Osteocyte (in vitro differentiated cells): ENCODE measurements around the gene MAEA. TPM values are rescaled to one million over a fixed set of nuclear protein-coding genes. Genes with fewer than 3 reads are reported as not detected.
"Not testable (repeated sequence)": the region's sequence is repeated elsewhere in the genome, so short reads cannot be mapped to it uniquely, and the experiment has no call there.

Source experiments
- DNase-seq: peaks from one replicate; pipeline ENCODE4 v3.0.0; 2021; ENCODE audit warnings: mixed read lengths; ENCODE audit not compliant: unreplicated experiment; ENCODE audit errors: extremely low spot score
- H3K27ac Mint-ChIP-seq: one replicate; pipeline ENCODE4 v1.8.0; 2021; ENCODE audit warnings: mild to moderate bottlenecking, mixed read lengths; ENCODE audit not compliant: unreplicated experiment
- H3K27me3 Mint-ChIP-seq: one replicate; pipeline ENCODE4 v1.8.0; 2021; ENCODE audit warnings: mixed read lengths; ENCODE audit not compliant: unreplicated experiment
- H3K36me3 Mint-ChIP-seq: one replicate; pipeline ENCODE4 v1.8.0; 2021; ENCODE audit warnings: mixed read lengths; ENCODE audit not compliant: unreplicated experiment
- H3K4me1 Mint-ChIP-seq: one replicate; pipeline ENCODE4 v1.8.0; 2021; ENCODE audit warnings: mixed read lengths; ENCODE audit not compliant: unreplicated experiment
- H3K4me3 Mint-ChIP-seq: one replicate; pipeline ENCODE4 v1.8.0; 2021; ENCODE audit warnings: mild to moderate bottlenecking, moderate library complexity, mixed read lengths; ENCODE audit not compliant: unreplicated experiment
- H3K9me3 Mint-ChIP-seq: one replicate; pipeline ENCODE4 v1.8.0; 2021; ENCODE audit warnings: mixed read lengths; ENCODE audit not compliant: unreplicated experiment
- CTCF ChIP-seq: fragments of 200-600 bp; sonication (generic); IDR thresholded peaks from 2 replicates; pipeline ENCODE4 v1.5.0; 2021; ENCODE audit warnings: antibody characterized with exemption, mild to moderate bottlenecking, moderate library complexity
- total RNA-seq: library from RNA; stranded (reverse); gene quantifications from 2 replicates; pipeline ENCODE4 v1.2.1, GENCODE V29; 2021

Gene MAEA
- total RNA-seq, 1 donor from 2014 or later, result 62.9 TPM

- Mint-ChIP-seq H3K9me3 (no peaks in the 10 kb centered on the region), H3K4me1 (no peaks in the 10 kb centered on the region), H3K36me3 (peaks cover 29% of the 10 kb centered on the region), H3K27me3 (no peaks in the 10 kb centered on the region), H3K4me3 (no peak overlapping the region), H3K27ac (no peak overlapping the region)
- no peak for DNase-seq
- no peak for TF ChIP-seq CTCF
Measured at GRCh38 chr4:1369479-1370079, 79.9 kb downstream of the MAEA start.

- Mint-ChIP-seq H3K4me3 (no peak overlapping the region), H3K27me3 (no peaks in the 10 kb centered on the region), H3K4me1 (no peaks in the 10 kb centered on the region), H3K9me3 (no peaks in the 10 kb centered on the region), H3K27ac (no peak overlapping the region), H3K36me3 (peaks cover 29% of the 10 kb centered on the region)
- DNase-seq, result no peak
- no peak for TF ChIP-seq CTCF
Measured at GRCh38 chr4:1370321-1371124, 80.8 kb downstream of the MAEA start.

GRCh38 chr4:1371176-1372165, 81.8 kb downstream of the MAEA start:
- H3K4me3 Mint-ChIP-seq, result no peak overlapping the region
- H3K9me3 Mint-ChIP-seq, result no peaks in the 10 kb centered on the region
- TF ChIP-seq CTCF, result no peak
- no peak overlapping the region for H3K27ac Mint-ChIP-seq
- peaks cover 26% of the 10 kb centered on the region for H3K36me3 Mint-ChIP-seq
- no peak for DNase-seq
- H3K27me3 Mint-ChIP-seq, result no peaks in the 10 kb centered on the region
- no peaks in the 10 kb centered on the region for H3K4me1 Mint-ChIP-seq

- not testable (repeated sequence) for H3K9me3 Mint-ChIP-seq, H3K27me3 Mint-ChIP-seq, H3K4me3 Mint-ChIP-seq, H3K27ac Mint-ChIP-seq, DNase-seq, H3K4me1 Mint-ChIP-seq
- H3K36me3 Mint-ChIP-seq, result peaks cover 26% of the 10 kb centered on the region
Measured at GRCh38 chr4:1372576-1372975, 82.9 kb downstream of the MAEA start.

GRCh38 chr4:1373892-1374705, 84.4 kb downstream of the MAEA start:
- Mint-ChIP-seq H3K9me3 (no peaks in the 10 kb centered on the region), H3K4me1 (no peaks in the 10 kb centered on the region), H3K4me3 (no peak overlapping the region), H3K36me3 (peaks cover 26% of the 10 kb centered on the region), H3K27ac (no peak overlapping the region), H3K27me3 (no peaks in the 10 kb centered on the region)
- DNase-seq, result no peak
- TF ChIP-seq CTCF, result no peak
